GM23338 (cell line): ENCODE measurements around the gene NBAS.

ENCODE experiments used
- CTCF ChIP-seq, 2 experiments: fragments of 200-600 bp in 1 of 2; sonication (generic) in 1 of 2; conservative IDR thresholded peaks; 2 replicates each; pipeline versions ENCODE4 v1.5.1 to v1.6.1; 2016 to 2017; ENCODE audit warnings: antibody characterized with exemption in 2 of 2, low read depth in 2 of 2, mild to moderate bottlenecking in 2 of 2, moderate library complexity in 1 of 2
- EZH2 ChIP-seq: fragments of 200-600 bp; sonication (generic); IDR thresholded peaks from one replicate; pipeline ENCODE4 v1.8.0; 2017; ENCODE audit warnings: antibody characterized with exemption, mild to moderate bottlenecking, low read depth; ENCODE audit not compliant: unreplicated experiment
- EZH2phosphoT487 ChIP-seq: fragments of 200-600 bp; sonication (generic); IDR thresholded peaks from one replicate; pipeline ENCODE4 v1.8.1; 2018; ENCODE audit warnings: antibody characterized with exemption; ENCODE audit not compliant: unreplicated experiment
- JUNB ChIP-seq: IDR thresholded peaks from one replicate; pipeline ENCODE4 v1.6.1; 2016; ENCODE audit warnings: antibody characterized with exemption; ENCODE audit not compliant: unreplicated experiment
- POLR2AphosphoS5 ChIP-seq: IDR thresholded peaks from 2 replicates; pipeline ENCODE4 v1.6.1; 2016; ENCODE audit warnings: antibody characterized with exemption, low read depth
- REST ChIP-seq: IDR thresholded peaks from one replicate; pipeline ENCODE4 v1.6.1; 2018; ENCODE audit warnings: antibody characterized with exemption; ENCODE audit not compliant: unreplicated experiment
- ZNF331 ChIP-seq: fragments of 250-450 bp; sonication (Bioruptor Pico); IDR thresholded peaks from 2 replicates; pipeline ENCODE4 v1.5.0; 2020; ENCODE audit warnings: low read depth, mild to moderate bottlenecking, moderate library complexity

- TF ChIP-seq POLR2AphosphoS5, result no peak
- TF ChIP-seq CTCF (conservative IDR thresholded peaks at IDR 0.05; ENCODE audit: low read depth in 2 of 2), result peak; percentile 44 to 61
- no peak for TF ChIP-seq EZH2
- no peak for TF ChIP-seq JUNB
- no peak for TF ChIP-seq REST
- TF ChIP-seq ZNF331, result no peak
- TF ChIP-seq EZH2phosphoT487, result no peak
These were observed 371.9 kb downstream of the NBAS start for GRCh38 chr2:15189216-15189615.
